Measurements from ENCODE around the gene LLGL2. TPM values are rescaled to one million over a fixed set of nuclear protein-coding genes. Genes with fewer than 3 reads are reported as not detected.

LLGL2 gene
- total and polyA plus RNA-seq, 10 of the 15 experiments (the other 5 are each of a cell fraction or from before 2014, with no cell fraction given), result 0.21 to 9.9 (median 4.5) TPM

- intact Hi-C loops (cut with micrococcal nuclease; ENCODE audit: unreplicated experiment), result no loop called here
- no peaks in the 10 kb centered on the region for H3K9me3 ChIP-seq (replicated peaks; ENCODE audit: control insufficient read depth, insufficient read depth, low read length)
- no peaks in the 10 kb centered on the region for H3K36me3 ChIP-seq (ENCODE audit: control insufficient read depth in 2 of 2, insufficient read depth in 2 of 2, low read length in 1 of 2)
- no peaks in the 10 kb centered on the region for H4K20me1 ChIP-seq (ENCODE audit: control insufficient read depth, insufficient read depth)
- no peak for FAIRE-seq
- no peak overlapping the region for H3K9ac ChIP-seq (ENCODE audit: control insufficient read depth, insufficient read depth, low read length)
- CTCF ChIA-PET, result no interaction called here
- 93% methylated on average over 13 of the region's 16 CpGs for WGBS (ENCODE audit: insufficient coverage, insufficient replicate concordance, low lambda C conversion rate, missing lambda C conversion rate)
- no peaks in the 10 kb centered on the region for H3K79me2 ChIP-seq (ENCODE audit: control insufficient read depth, insufficient read depth, low read length)
- SMC1A ChIA-PET (ENCODE audit: uncharacterized antibody, unreplicated experiment), result no interaction called here
- POLR2A ChIA-PET, result no interaction called here
- no peak for TF ChIP-seq TCF3 (IDR thresholded peaks at IDR 0.05; ENCODE audit: borderline replicate concordance, insufficient read depth, low read depth, low read length)
- no peak for TF ChIP-seq KDM1A (IDR thresholded peaks at IDR 0.05; ENCODE audit: borderline replicate concordance)
- TF ChIP-seq CBX3 (IDR thresholded peaks at IDR 0.05; ENCODE audit: borderline replicate concordance, low read depth), result no peak
- TF ChIP-seq HDAC2 (IDR thresholded peaks at IDR 0.05), result no peak
- TF ChIP-seq NBN (IDR thresholded peaks at IDR 0.05), result no peak
- no peak for TF ChIP-seq SPI1 (IDR thresholded peaks at IDR 0.05; ENCODE audit: borderline replicate concordance, insufficient read depth, low read depth, low read length)
- TF ChIP-seq EZH2 (IDR thresholded peaks at IDR 0.05; ENCODE audit: borderline replicate concordance, control insufficient read depth, low read depth, low read length), result no peak
- TF ChIP-seq GABPA (IDR thresholded peaks at IDR 0.05; ENCODE audit: low read depth), result no peak
- no peak for TF ChIP-seq POLR2AphosphoS2 (IDR thresholded peaks at IDR 0.05; ENCODE audit: low read depth, low read length)
- TF ChIP-seq USF2 (IDR thresholded peaks at IDR 0.05; ENCODE audit: borderline replicate concordance, low read depth, low read length), result no peak
- no peak for TF ChIP-seq ZNF592 (IDR thresholded peaks at IDR 0.05)
- TF ChIP-seq MTA3 (IDR thresholded peaks at IDR 0.05; ENCODE audit: borderline replicate concordance, low read length), result no peak
- TF ChIP-seq SP1 (IDR thresholded peaks at IDR 0.05; ENCODE audit: low read depth, low read length), result no peak
- no peak for TF ChIP-seq BCLAF1 (IDR thresholded peaks at IDR 0.05)
- no peak for TF ChIP-seq CREB1 (IDR thresholded peaks at IDR 0.05; ENCODE audit: low read depth)
- BruUV-seq (replicated peaks), result no TSS peak
- RAD21 ChIA-PET (ENCODE audit: unreplicated experiment), result no interaction called here
- ATAC-seq, result no peak
- no peaks in the 10 kb centered on the region for H3K27me3 ChIP-seq (replicated peaks in 1 of 2; ENCODE audit: control insufficient read depth in 2 of 2, insufficient read depth in 2 of 2, low read length in 1 of 2)
- H3K4me1 ChIP-seq (ENCODE audit: control insufficient read depth, insufficient read depth, low read length), result peaks cover 12% of the 10 kb centered on the region
- no peak overlapping the region for H3K27ac ChIP-seq (ENCODE audit: control insufficient read depth, insufficient read depth)
- no peak overlapping the region for H3K4me3 ChIP-seq
- in situ Hi-C loops (cut with MboI), result no loop called here
- no peak overlapping the region for H2AFZ ChIP-seq (ENCODE audit: control insufficient read depth, low read depth, low read length)
- DNase-seq (ENCODE audit: low read depth, low spot score), result no peak
- H3K4me2 ChIP-seq (ENCODE audit: control insufficient read depth, insufficient read depth), result no peak overlapping the region
These were observed 48.1 kb downstream of the LLGL2 start for GRCh38 chr17:75573540-75573957.
